RWPE1 (cell line): Measurements from ENCODE around the gene SLC39A11.

Experiments used
- CTCF ChIA-PET: fragments of 350-600 bp; sonication (Branson Sonifier 250); formaldehyde crosslinking; extraction: SDS; loops from one replicate; lab custom pipeline; 2021; lab: Yijun Ruan, JAX
- POLR2A ChIA-PET: fragments of 400-600 bp; formaldehyde crosslinking; extraction: SDS; loops from one replicate; lab custom pipeline; 2020; ENCODE audit warnings: antibody characterized with exemption; ENCODE audit not compliant: low non-redundant PET; lab: Yijun Ruan, JAX
- DNase-seq: peaks from one replicate; pipeline ENCODE4 v3.0.0; 2012; ENCODE audit warnings: low spot score
- H3K27ac ChIP-seq: fragments of 450-650 bp; 2 replicates; pipeline ENCODE4 v1.5.1; 2017
- TF ChIP-seq, protein P1 (sequence below): fragments of 450-650 bp; conservative IDR thresholded peaks from 2 replicates; pipeline ENCODE4 v1.5.1; 2017; ENCODE audit warnings: low read depth, mild to moderate bottlenecking

SLC39A11 gene

DNA sequence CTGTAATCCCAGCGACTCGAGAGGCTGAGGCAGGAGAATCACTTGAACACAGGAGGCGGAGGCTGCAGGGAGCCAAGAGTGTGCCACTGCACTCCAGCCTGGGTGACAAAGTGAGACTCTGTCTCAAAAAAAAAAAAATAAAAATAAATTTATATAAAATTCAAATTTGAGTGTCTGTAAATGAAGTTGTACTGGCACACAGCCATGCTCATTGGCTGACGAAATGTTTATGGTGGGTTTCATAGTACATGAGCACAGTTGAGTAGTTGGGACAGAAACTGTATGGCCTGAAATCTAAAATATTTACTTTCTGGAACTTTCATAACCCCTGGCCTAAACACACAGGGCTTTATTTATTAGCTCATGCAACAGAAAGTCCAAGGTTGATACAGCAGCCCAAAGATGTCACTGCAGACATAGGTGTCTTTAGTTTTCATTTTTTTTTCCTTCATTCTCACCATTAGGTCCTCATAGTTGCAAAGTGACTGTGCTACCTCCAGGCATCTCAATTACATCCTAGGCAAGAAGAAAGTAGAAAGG is 355.3 kb downstream of the SLC39A11 start:
- DNase-seq, result no peak
- no peak overlapping the region for H3K27ac ChIP-seq
- POLR2A ChIA-PET, result no interaction called here
- CTCF ChIA-PET, result no interaction called here
- TF ChIP-seq, protein P1, sequence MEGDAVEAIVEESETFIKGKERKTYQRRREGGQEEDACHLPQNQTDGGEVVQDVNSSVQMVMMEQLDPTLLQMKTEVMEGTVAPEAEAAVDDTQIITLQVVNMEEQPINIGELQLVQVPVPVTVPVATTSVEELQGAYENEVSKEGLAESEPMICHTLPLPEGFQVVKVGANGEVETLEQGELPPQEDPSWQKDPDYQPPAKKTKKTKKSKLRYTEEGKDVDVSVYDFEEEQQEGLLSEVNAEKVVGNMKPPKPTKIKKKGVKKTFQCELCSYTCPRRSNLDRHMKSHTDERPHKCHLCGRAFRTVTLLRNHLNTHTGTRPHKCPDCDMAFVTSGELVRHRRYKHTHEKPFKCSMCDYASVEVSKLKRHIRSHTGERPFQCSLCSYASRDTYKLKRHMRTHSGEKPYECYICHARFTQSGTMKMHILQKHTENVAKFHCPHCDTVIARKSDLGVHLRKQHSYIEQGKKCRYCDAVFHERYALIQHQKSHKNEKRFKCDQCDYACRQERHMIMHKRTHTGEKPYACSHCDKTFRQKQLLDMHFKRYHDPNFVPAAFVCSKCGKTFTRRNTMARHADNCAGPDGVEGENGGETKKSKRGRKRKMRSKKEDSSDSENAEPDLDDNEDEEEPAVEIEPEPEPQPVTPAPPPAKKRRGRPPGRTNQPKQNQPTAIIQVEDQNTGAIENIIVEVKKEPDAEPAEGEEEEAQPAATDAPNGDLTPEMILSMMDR, result no peak

DNA sequence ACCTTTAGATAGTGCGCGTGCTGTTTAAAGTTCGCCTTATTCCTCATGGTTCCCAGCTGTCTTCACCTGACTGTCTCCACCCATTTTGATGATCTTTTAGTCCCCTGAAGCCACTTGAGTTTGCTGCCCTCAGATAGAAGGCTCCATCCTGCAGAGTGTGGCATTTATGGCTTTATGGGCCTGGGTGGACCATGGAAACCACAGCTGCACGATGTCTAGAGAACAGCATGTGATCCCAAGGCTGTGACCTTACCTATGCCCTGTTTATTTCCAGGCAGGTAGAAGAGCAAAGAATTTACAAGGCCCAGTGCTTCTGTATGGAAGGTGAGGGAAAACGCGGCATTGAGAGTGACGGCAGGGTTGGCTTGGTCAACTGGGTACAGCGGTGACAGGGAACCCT is 356.9 kb downstream of the SLC39A11 start:
- no peak for DNase-seq
- ChIA-PET POLR2A (no interaction called here), CTCF (interaction anchor here (0.6 to 0.8 kb wide), 2 partner anchors 10 to 36 kb away, joined by 3 to 4 read pairs; no protein-coding TSS in a partner anchor)
- no peak overlapping the region for H3K27ac ChIP-seq
- TF ChIP-seq, protein P1, result no peak

DNA sequence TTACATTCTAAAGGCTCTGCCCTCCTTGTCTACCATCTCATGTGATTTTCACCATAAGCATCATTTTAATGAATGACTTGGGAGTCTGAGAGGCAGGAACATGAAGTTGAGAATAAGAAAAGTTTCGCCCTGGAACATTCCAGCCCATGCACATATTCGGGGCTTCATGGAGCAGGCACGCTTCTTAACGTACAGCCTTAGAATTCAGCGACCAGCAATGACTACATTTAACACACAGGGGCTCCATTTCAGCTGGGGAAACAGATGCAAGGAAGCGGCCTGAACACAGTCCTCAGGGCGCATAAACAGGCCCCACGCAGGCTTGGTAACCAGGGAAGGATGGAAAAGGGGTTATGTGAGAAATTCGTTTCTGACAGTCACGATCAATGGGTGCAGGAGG is 357.4 kb downstream of the SLC39A11 start:
- H3K27ac ChIP-seq, result no peak overlapping the region
- CTCF ChIA-PET, result interaction anchor here (0.8 kb wide), 1 partner anchor 9 kb away, joined by 4 read pairs; no protein-coding TSS in a partner anchor
- POLR2A ChIA-PET, result no interaction called here
- DNase-seq, result no peak
- TF ChIP-seq, protein P1, result no peak

DNA sequence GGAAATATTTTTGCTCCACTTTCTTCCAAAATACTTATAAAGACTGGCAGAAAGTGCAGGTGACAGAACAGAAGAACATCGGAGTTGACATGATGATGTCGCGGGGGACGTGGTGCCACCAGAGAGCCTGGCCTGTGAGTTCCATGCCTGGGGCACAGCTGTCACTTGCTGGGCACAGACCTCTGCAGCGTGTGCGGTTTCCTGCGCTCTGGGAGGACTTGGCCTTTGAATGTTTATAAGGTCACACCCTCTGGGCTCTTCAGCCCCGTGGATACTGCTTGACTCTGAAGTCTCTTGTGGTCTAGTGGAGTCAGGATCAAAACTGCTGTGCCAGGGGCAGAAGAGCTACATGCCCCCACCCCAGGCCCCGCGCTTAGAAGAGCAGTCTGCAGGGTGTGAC is 357.9 kb downstream of the SLC39A11 start:
- ChIA-PET POLR2A (no interaction called here), CTCF (no interaction called here)
- no peak for DNase-seq
- TF ChIP-seq, protein P1, result no peak
- H3K27ac ChIP-seq, result no peak overlapping the region

DNA sequence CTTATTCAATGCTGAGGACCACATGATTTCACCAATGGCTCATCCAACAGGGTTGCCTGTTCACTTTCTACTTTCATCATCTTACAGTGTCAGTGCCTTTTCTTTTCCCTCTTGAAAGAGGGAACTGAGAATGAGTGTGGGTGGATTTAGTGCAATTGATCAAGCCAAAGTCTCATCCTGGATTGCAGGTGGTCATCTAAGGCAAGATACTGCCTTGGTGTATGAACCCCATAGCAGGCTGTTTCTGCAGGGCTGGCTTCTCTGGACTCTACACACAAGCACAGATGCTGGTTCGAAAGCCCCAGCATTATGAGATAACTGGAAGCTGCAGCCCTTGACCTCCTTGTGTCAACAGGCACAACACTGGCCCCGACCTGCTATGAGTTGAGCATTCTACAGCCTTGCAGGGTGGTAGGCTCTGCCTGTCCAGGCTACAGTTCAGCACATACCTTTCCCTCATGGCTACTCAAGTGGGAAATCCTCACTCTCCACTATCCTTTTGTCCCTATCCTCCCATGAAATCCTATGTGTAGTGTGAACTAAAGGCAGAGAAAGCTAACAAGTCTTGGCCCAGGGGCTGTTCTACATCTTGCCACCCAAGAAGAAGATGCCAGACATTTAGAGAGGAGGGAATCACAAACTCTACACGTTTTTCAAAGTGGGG is 358.7 kb downstream of the SLC39A11 start:
- POLR2A ChIA-PET, result no interaction called here
- H3K27ac ChIP-seq, result no peak overlapping the region
- TF ChIP-seq, protein P1, result no peak
- DNase-seq, result no peak
- CTCF ChIA-PET, result no interaction called here

DNA sequence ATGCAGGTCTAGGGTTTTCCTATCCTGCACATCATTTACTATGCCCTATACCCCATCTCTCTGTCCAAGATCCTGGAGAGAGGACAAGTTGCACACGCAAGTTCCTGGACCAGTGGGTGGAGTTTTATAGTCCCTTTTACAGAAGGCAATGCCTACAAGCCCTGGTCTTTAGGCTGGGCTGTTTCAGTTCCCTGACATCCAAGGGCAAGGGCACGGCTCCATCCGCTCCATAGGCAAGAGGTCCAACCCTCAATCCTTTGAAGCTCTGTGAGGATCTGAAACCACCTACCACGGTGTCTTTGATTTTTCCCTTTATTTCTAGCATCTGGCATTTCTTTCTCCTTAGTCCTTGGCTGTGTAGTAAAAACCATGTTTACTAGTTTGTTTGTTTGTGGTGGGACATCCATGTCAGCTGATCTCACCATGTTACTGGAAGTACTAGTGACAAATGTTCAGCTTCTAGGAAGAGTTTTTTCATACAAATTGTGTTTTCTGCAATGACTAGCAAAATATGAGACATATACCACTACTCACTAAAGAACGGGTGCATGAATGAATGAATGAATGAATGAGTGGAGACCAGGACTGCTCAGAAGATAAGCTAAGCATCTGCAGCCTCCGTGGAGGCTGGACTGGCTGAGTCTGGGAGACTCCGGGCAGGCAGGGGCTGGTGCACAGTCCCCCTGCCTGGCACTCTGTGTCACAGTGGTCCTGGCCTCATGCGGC is 359.4 kb downstream of the SLC39A11 start:
- POLR2A ChIA-PET, result no interaction called here
- CTCF ChIA-PET, result no interaction called here
- H3K27ac ChIP-seq, result no peak overlapping the region
- no peak for DNase-seq
- TF ChIP-seq, protein P1, result no peak
